CD14-positive monocyte (primary cell): ENCODE measurements around the gene GPC5. TPM values are rescaled to one million over a fixed set of nuclear protein-coding genes. Genes with fewer than 3 reads are reported as not detected.

Source experiments
- DNase-seq, 3 donors: peaks; one replicate each; pipeline ENCODE4 v3.0.0-alpha.2; 2011 to 2022
- H2AFZ ChIP-seq: 2 replicates; pipeline ENCODE4 v1.6.0; 2012; ENCODE audit warnings: mild to moderate bottlenecking, low read depth, low read length, inconsistent platforms; ENCODE audit not compliant: insufficient read depth, poor library complexity, severe bottlenecking
- H3K27ac ChIP-seq, 2 donors: 1 replicate in 1 of 2; 2 replicates in 1 of 2; pipeline ENCODE4 v1.5.1; 2012 to 2013; ENCODE audit warnings: low read length in 2 of 2, control low read depth in 1 of 2, inconsistent platforms in 1 of 2, low read depth in 1 of 2, mild to moderate bottlenecking in 1 of 2
- H3K27me3 ChIP-seq, 2 donors: one replicate each; pipeline versions ENCODE4 v1.6.0 to v1.6.1; 2011 to 2013; ENCODE audit warnings: low read length in 2 of 2; ENCODE audit not compliant: control insufficient read depth in 2 of 2, insufficient read depth in 2 of 2
- H3K36me3 ChIP-seq, 2 donors: replicated peaks in 1 of 2; 1 replicate in 1 of 2; 2 replicates in 1 of 2; pipeline versions ENCODE4 v1.5.1 to v1.6.1; 2012 to 2013; ENCODE audit warnings: low read length in 2 of 2, control low read depth in 1 of 2, inconsistent platforms in 1 of 2, mild to moderate bottlenecking in 1 of 2; ENCODE audit not compliant: insufficient read depth in 2 of 2, control insufficient read depth in 1 of 2
- H3K4me1 ChIP-seq, 2 donors: 1 replicate in 1 of 2; 2 replicates in 1 of 2; pipeline versions ENCODE4 v1.5.1 to v1.6.1; 2012 to 2013; ENCODE audit warnings: low read length in 2 of 2, control low read depth in 1 of 2, inconsistent platforms in 1 of 2, mild to moderate bottlenecking in 1 of 2, moderate library complexity in 1 of 2; ENCODE audit not compliant: insufficient read depth in 2 of 2, control insufficient read depth in 1 of 2
- H3K4me2 ChIP-seq: replicated peaks from 2 replicates; pipeline ENCODE3; 2012; ENCODE audit warnings: low read length, moderate library complexity, mild to moderate bottlenecking; ENCODE audit not compliant: poor library complexity, severe bottlenecking; ENCODE audit errors: extremely low read depth
- H3K4me3 ChIP-seq, 3 experiments: fragments of 200-600 bp in 1 of 3; sonication (generic) in 1 of 3; replicated peaks in 1 of 3; 1 replicate in 2 of 3; 2 replicates in 1 of 3; pipeline ENCODE4 v1.5.1; 2011 to 2013; ENCODE audit warnings: low read length in 3 of 3, mild to moderate bottlenecking in 3 of 3, control low read depth in 2 of 3, low read depth in 2 of 3, inconsistent platforms in 1 of 3, moderate library complexity in 1 of 3
- H3K79me2 ChIP-seq: 2 replicates; pipeline ENCODE4 v1.6.0; 2012; ENCODE audit warnings: mild to moderate bottlenecking, control low read depth, inconsistent platforms, low read length, moderate library complexity; ENCODE audit not compliant: insufficient read depth
- H3K9ac ChIP-seq: 2 replicates; pipeline ENCODE4 v1.6.0; 2017; ENCODE audit warnings: low read length, mild to moderate bottlenecking; ENCODE audit not compliant: insufficient read depth, poor library complexity, severe bottlenecking
- H3K9me3 ChIP-seq, 2 donors: replicated peaks in 1 of 2; 1 replicate in 1 of 2; 2 replicates in 1 of 2; pipeline versions ENCODE4 v1.5.1 to v1.6.1; 2012 to 2013; ENCODE audit warnings: low read length in 2 of 2, control low read depth in 1 of 2; ENCODE audit not compliant: control insufficient read depth in 1 of 2, insufficient read depth in 1 of 2
- H4K20me1 ChIP-seq: 2 replicates; pipeline ENCODE4 v1.6.0; 2012; ENCODE audit warnings: mild to moderate bottlenecking, low read length, control low read depth, moderate library complexity; ENCODE audit not compliant: insufficient read depth
- H3K27ac Mint-ChIP-seq, 7 donors: one replicate each; pipeline ENCODE4 v1.8.0; 2020; ENCODE audit warnings: mild to moderate bottlenecking in 7 of 7, mixed read lengths in 7 of 7, moderate library complexity in 6 of 7, inconsistent platforms in 2 of 7
- H3K27me3 Mint-ChIP-seq, 3 donors: one replicate each; pipeline ENCODE4 v1.8.0; 2021 to 2022; ENCODE audit warnings: low read depth in 3 of 3, mild to moderate bottlenecking in 3 of 3, mixed read lengths in 3 of 3, moderate library complexity in 3 of 3, inconsistent platforms in 1 of 3
- H3K36me3 Mint-ChIP-seq, 2 donors: one replicate each; pipeline ENCODE4 v1.8.0; 2020; ENCODE audit warnings: mixed read lengths in 2 of 2, inconsistent platforms in 1 of 2, mild to moderate bottlenecking in 1 of 2
- H3K4me1 Mint-ChIP-seq: one replicate; pipeline ENCODE4 v1.8.0; 2020; ENCODE audit warnings: mild to moderate bottlenecking, mixed read lengths
- H3K4me3 Mint-ChIP-seq, 2 donors: one replicate each; pipeline ENCODE4 v1.8.0; 2020; ENCODE audit warnings: mild to moderate bottlenecking in 2 of 2, mixed read lengths in 2 of 2, moderate library complexity in 1 of 2
- H3K9me3 Mint-ChIP-seq, 7 donors: one replicate each; pipeline ENCODE4 v1.8.0; 2020 to 2022; ENCODE audit warnings: mixed read lengths in 7 of 7, mild to moderate bottlenecking in 6 of 7, moderate library complexity in 6 of 7, inconsistent platforms in 2 of 7
- CTCF ChIP-seq: fragments of 200-600 bp; IDR thresholded peaks from one replicate; pipeline ENCODE4 v1.8.0; 2022; ENCODE audit warnings: antibody characterized with exemption, mild to moderate bottlenecking
- WGBS: methylation state at CpG from one replicate; pipeline ENCODE4 v1.1.5; 2013; ENCODE audit warnings: missing lambda C conversion rate; ENCODE audit not compliant: insufficient coverage; 5-methylcytosine and 5-hydroxymethylcytosine counted together
- intact Hi-C, 2 donors: fragments of 100-400 bp; cut with micrococcal nuclease; formaldehyde crosslinking; loops; one replicate each; pipeline versions ENCODE4 v1.15.0 to v1.15.1; 2023
- polyA plus RNA-seq, 3 donors: library from polyadenylated mRNA; depleted of rRNA in 1 of 3; unstranded in 2 of 3; stranded (reverse) in 1 of 3; fragments of 300-500 nt in 2 of 3; fragments of >200 nt in 1 of 3; fragmentation: Illumina TruSeq in 2 of 3; gene quantifications; 1 replicate in 2 of 3; 2 replicates in 1 of 3; pipeline ENCODE4 v1.2.3, GENCODE V29; 2012 to 2021

Gene GPC5
- polyA plus RNA-seq, 3 donors = not detected

GRCh38 chr13:91659256-91660075 lies 261.0 kb downstream of the GPC5 start:
- Histone ChIP-seq H4K20me1 (no peaks in the 10 kb centered on the region), H3K9ac (no peak overlapping the region), H3K27me3 (no peaks in the 10 kb centered on the region), H2AFZ (no peak overlapping the region), H3K79me2 (no peaks in the 10 kb centered on the region), H3K9me3 (no peaks in the 10 kb centered on the region), H3K4me3 (no peak overlapping the region), H3K36me3 (no peaks in the 10 kb centered on the region), H3K27ac (no peak overlapping the region), H3K4me2 (no peak overlapping the region), H3K4me1 (no peaks in the 10 kb centered on the region)
- no peaks in the 10 kb centered on the region for H3K36me3 Mint-ChIP-seq
- no peak overlapping the region for H3K27ac Mint-ChIP-seq
- intact Hi-C loops = no loop called here
- no peak for DNase-seq
- H3K9me3 Mint-ChIP-seq = peaks cover 0 to 5% (median 0%) of the 10 kb centered on the region in 7 donors
- no peaks in the 10 kb centered on the region for H3K4me1 Mint-ChIP-seq
- H3K27me3 Mint-ChIP-seq = no peaks in the 10 kb centered on the region
- TF ChIP-seq CTCF = no peak
- H3K4me3 Mint-ChIP-seq = no peak overlapping the region
- no CpG with 5 or more reads among the region's 4 CpGs for WGBS

DNA sequence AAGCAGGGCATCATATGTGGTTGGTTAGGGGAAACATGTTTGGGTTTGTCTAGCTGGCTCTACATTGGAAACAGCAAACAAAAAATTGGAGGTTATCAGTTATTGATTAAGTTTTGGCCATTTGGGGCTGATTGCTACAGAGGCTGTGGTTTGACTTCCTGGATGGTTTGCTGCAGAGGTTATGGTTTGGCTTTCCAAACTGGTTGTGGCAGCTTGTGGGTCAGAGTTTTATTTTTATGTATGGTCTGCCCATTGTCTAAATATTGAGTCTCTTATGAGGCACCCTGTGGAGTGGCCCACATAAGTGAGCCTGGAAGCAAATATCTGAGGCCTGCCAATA lies 261.6 kb downstream of the GPC5 start:
- TF ChIP-seq CTCF = no peak
- H2AFZ ChIP-seq = no peak overlapping the region
- DNase-seq = no peak
- H3K4me1 ChIP-seq = no peaks in the 10 kb centered on the region
- Mint-ChIP-seq H3K4me1 (no peaks in the 10 kb centered on the region), H3K9me3 (peaks cover 0 to 5% (median 0%) of the 10 kb centered on the region in 7 donors), H3K4me3 (no peak overlapping the region), H3K27me3 (no peaks in the 10 kb centered on the region), H3K36me3 (no peaks in the 10 kb centered on the region), H3K27ac (no peak overlapping the region)
- no peak overlapping the region for H3K4me3 ChIP-seq
- intact Hi-C loops = no loop called here
- H3K27ac ChIP-seq = no peak overlapping the region
- no peak overlapping the region for H3K9ac ChIP-seq
- no peaks in the 10 kb centered on the region for H3K36me3 ChIP-seq
- H3K9me3 ChIP-seq = no peaks in the 10 kb centered on the region
- no peaks in the 10 kb centered on the region for H4K20me1 ChIP-seq
- no peak overlapping the region for H3K4me2 ChIP-seq
- no peaks in the 10 kb centered on the region for H3K79me2 ChIP-seq
- no peaks in the 10 kb centered on the region for H3K27me3 ChIP-seq
